PFSK-1 (cell line): ENCODE measurements around the gene EIF4G1.

Experiments used
- FOXP2 ChIP-seq: optimal IDR thresholded peaks from 2 replicates; pipeline ENCODE3; 2011; ENCODE audit warnings: borderline replicate concordance, control low read depth, inconsistent platforms; ENCODE audit not compliant: insufficient read depth; ENCODE audit errors: extremely low read length, extremely low read depth
- POLR2AphosphoS5 ChIP-seq: IDR thresholded peaks from 2 replicates; pipeline ENCODE4 v1.6.1; 2012; ENCODE audit warnings: low read depth, mild to moderate bottlenecking, control low read depth, low read length, moderate library complexity
- REST ChIP-seq, 2 experiments: IDR thresholded peaks; 2 replicates each; pipeline versions ENCODE4 v1.6.1 to v1.8.0; 2011 to 2012; ENCODE audit warnings: low read depth in 2 of 2, low read length in 2 of 2, control low read depth in 1 of 2, inconsistent platforms in 1 of 2, mild to moderate bottlenecking in 1 of 2, moderate library complexity in 1 of 2; ENCODE audit not compliant: insufficient read depth in 1 of 2
- SIN3A ChIP-seq: IDR thresholded peaks from 2 replicates; pipeline ENCODE4 v1.6.1; 2012; ENCODE audit warnings: mild to moderate bottlenecking, low read length, moderate library complexity, borderline replicate concordance; ENCODE audit not compliant: insufficient read depth
- TAF1 ChIP-seq: IDR thresholded peaks from 2 replicates; pipeline ENCODE4 v1.6.1; 2012; ENCODE audit warnings: low read length, control low read depth, borderline replicate concordance; ENCODE audit not compliant: insufficient read depth

Gene EIF4G1

GRCh38 chr3:184306341-184306972, 7.9 kb upstream of the EIF4G1 start:
- TF ChIP-seq FOXP2: no peak
- no peak for TF ChIP-seq TAF1
- no peak for TF ChIP-seq POLR2AphosphoS5
- TF ChIP-seq SIN3A: no peak
- TF ChIP-seq REST (IDR thresholded peaks at IDR 0.05; ENCODE audit: insufficient read depth in 1 of 2, low read depth in 2 of 2, low read length in 2 of 2): no peak

GRCh38 chr3:184307915-184308314, 6.5 kb upstream of the EIF4G1 start:
- TF ChIP-seq POLR2AphosphoS5 (no peak), SIN3A (no peak)

- TF ChIP-seq FOXP2 (no peak), POLR2AphosphoS5 (no peak), TAF1 (no peak), SIN3A (no peak), REST (IDR thresholded peaks at IDR 0.05; ENCODE audit: insufficient read depth in 1 of 2, low read depth in 2 of 2, low read length in 2 of 2) (no peak)
Measured at GRCh38 chr3:184308744-184309143, 5.7 kb upstream of the EIF4G1 start.

GRCh38 chr3:184311633-184312032, 2.8 kb upstream of the EIF4G1 start:
- TF ChIP-seq TAF1: no peak
- TF ChIP-seq SIN3A: no peak
- TF ChIP-seq REST (IDR thresholded peaks at IDR 0.05; ENCODE audit: insufficient read depth in 1 of 2, low read depth in 2 of 2, low read length in 2 of 2): no peak
- no peak for TF ChIP-seq POLR2AphosphoS5
- TF ChIP-seq FOXP2: no peak

- TF ChIP-seq REST (IDR thresholded peaks at IDR 0.05; ENCODE audit: insufficient read depth in 1 of 2, low read depth in 2 of 2, low read length in 2 of 2): no peak
- no peak for TF ChIP-seq SIN3A
- no peak for TF ChIP-seq TAF1
- no peak for TF ChIP-seq POLR2AphosphoS5
- TF ChIP-seq FOXP2: no peak
Measured at GRCh38 chr3:184314700-184315542, 515 bp downstream of the EIF4G1 start.
